HepG2 (cell line): ENCODE measurements around the gene CYP2W1. TPM values are rescaled to one million over a fixed set of nuclear protein-coding genes. Genes with fewer than 3 reads are reported as not detected.

ENCODE experiments used
- ATAC-seq: fragments of 200-7000 bp; cut with Tn5 transposase; 3 replicates; pipeline ENCODE4 v1.9.1; 2020; ENCODE audit warnings: mild to moderate bottlenecking, moderate library complexity
- BruUV-seq: library from RNA; stranded (reverse); fragments of 400-500 nt; replicated peaks from 2 replicates; lab custom pipeline; 2021; lab: Mats Ljungman, UMichigan
- CTCF ChIA-PET: fragments of 300-600 bp; formaldehyde crosslinking; extraction: SDS; loops from one replicate; lab custom pipeline; 2021; ENCODE audit warnings: low total read pairs, inconsistent platforms, low intra/inter-chr PET ratio; lab: Yijun Ruan, JAX
- POLR2A ChIA-PET: fragments of 350-600 bp; sonication (Branson Sonifier 250); formaldehyde crosslinking; loops from one replicate; lab custom pipeline; 2020; ENCODE audit warnings: antibody characterized with exemption, inconsistent platforms; lab: Yijun Ruan, JAX
- DNase-seq: peaks from one replicate; pipeline ENCODE4 v3.0.0-alpha.2; 2015; ENCODE audit warnings: low spot score
- FAIRE-seq: peaks from 3 replicates; lab custom pipeline; 2011; peaks lifted over from hg19 to GRCh38; lab: Jason Lieb, UNC
- H2AFZ ChIP-seq: one replicate; pipeline ENCODE4 v1.6.1; 2011; ENCODE audit warnings: low read length, inconsistent platforms
- H3K27ac ChIP-seq: fragments of 300-600 bp; 3 replicates; pipeline ENCODE4 v1.8.0; 2011; ENCODE audit warnings: mixed run types, mild to moderate bottlenecking, mixed read lengths, low read length, inconsistent platforms; ENCODE audit not compliant: insufficient read depth; ENCODE audit errors: extremely low read length
- H3K27me3 ChIP-seq, 2 experiments: fragments of 200-600 bp in 1 of 2; 2 replicates in 1 of 2; 3 replicates in 1 of 2; pipeline versions ENCODE4 v1.6.0 to v1.8.0; 2011; ENCODE audit warnings: low read length in 2 of 2, mild to moderate bottlenecking in 2 of 2, moderate library complexity in 2 of 2, inconsistent platforms in 1 of 2; ENCODE audit not compliant: insufficient read depth in 2 of 2, control insufficient read depth in 1 of 2
- H3K36me3 ChIP-seq, 2 experiments: fragments of 200-600 bp in 1 of 2; replicated peaks in 1 of 2; 2 replicates in 1 of 2; 3 replicates in 1 of 2; pipeline versions ENCODE4 v1.5.1 to v1.8.0; 2011; ENCODE audit warnings: low read length in 2 of 2, inconsistent platforms in 1 of 2; ENCODE audit not compliant: insufficient read depth in 2 of 2, control insufficient read depth in 1 of 2
- H3K4me1 ChIP-seq: 2 replicates; pipeline ENCODE4 v1.5.1; 2012; ENCODE audit warnings: low read length, inconsistent platforms; ENCODE audit not compliant: insufficient read depth
- H3K4me2 ChIP-seq: 2 replicates; pipeline ENCODE4 v1.6.0; 2011; ENCODE audit warnings: low read depth, low read length, inconsistent platforms
- H3K4me3 ChIP-seq, 3 experiments: fragments of 200-600 bp in 1 of 3; sonication (generic), shearing (Covaris generic) in 1 of 3; replicated peaks in 1 of 3; 2 replicates each; pipeline ENCODE4 v1.5.1; 2011 to 2016; ENCODE audit warnings: low read length in 3 of 3, inconsistent platforms in 2 of 3, low read depth in 2 of 3, mild to moderate bottlenecking in 2 of 3, control low read depth in 1 of 3, mixed read lengths in 1 of 3; ENCODE audit not compliant: insufficient read depth in 1 of 3
- H3K79me2 ChIP-seq: one replicate; pipeline ENCODE4 v1.6.1; 2011; ENCODE audit warnings: low read length, inconsistent platforms; ENCODE audit not compliant: insufficient read depth
- H3K9ac ChIP-seq: 2 replicates; pipeline ENCODE4 v1.6.0; 2011; ENCODE audit warnings: mild to moderate bottlenecking, low read depth, low read length, inconsistent platforms; ENCODE audit not compliant: insufficient read depth
- H3K9me3 ChIP-seq: 2 replicates; pipeline ENCODE4 v1.5.1; 2012; ENCODE audit warnings: mild to moderate bottlenecking, low read length
- H4K20me1 ChIP-seq: 2 replicates; pipeline ENCODE4 v1.6.0; 2011; ENCODE audit warnings: inconsistent platforms, mild to moderate bottlenecking, low read length, moderate library complexity; ENCODE audit not compliant: insufficient read depth
- FOXA1 ChIP-seq, 2 experiments: fragments of 450-650 bp in 1 of 2; sonication (generic) in 1 of 2; formaldehyde crosslinking in 1 of 2; IDR thresholded peaks; 2 replicates each; pipeline versions ENCODE4 v1.4.0 to v1.6.1; 2016 to 2020; ENCODE audit warnings: missing genetic modification reagents in 1 of 2
- GPN1 ChIP-seq: sonication (generic); formaldehyde crosslinking; IDR thresholded peaks from 2 replicates; pipeline ENCODE4 v1.5.1; 2020; ENCODE audit warnings: missing genetic modification reagents, borderline replicate concordance
- GZF1 ChIP-seq: sonication (generic); formaldehyde crosslinking; IDR thresholded peaks from 2 replicates; pipeline ENCODE4 v1.5.1; 2020; ENCODE audit warnings: mild to moderate bottlenecking, missing genetic modification reagents
- KLF16 ChIP-seq, 2 experiments: sonication (generic) in 1 of 2; formaldehyde crosslinking in 1 of 2; IDR thresholded peaks; 2 replicates each; pipeline versions ENCODE4 v1.6.1 to v1.8.0; 2016 to 2023; ENCODE audit warnings: missing genetic modification reagents in 2 of 2, missing compliant biosample characterization in 1 of 2
- SMARCC2 ChIP-seq: fragments of 450-650 bp; IDR thresholded peaks from 2 replicates; pipeline ENCODE4 v1.6.1; 2017; ENCODE audit warnings: antibody characterized with exemption, mild to moderate bottlenecking
- SP140L ChIP-seq: sonication (generic); formaldehyde crosslinking; IDR thresholded peaks from 2 replicates; pipeline ENCODE4 v1.4.0; 2020; ENCODE audit warnings: missing genetic modification reagents, borderline replicate concordance
- ZBTB33 ChIP-seq: sonication (generic); formaldehyde crosslinking; IDR thresholded peaks from 2 replicates; pipeline ENCODE4 v1.4.0; 2020; ENCODE audit warnings: missing genetic modification reagents
- ZKSCAN1 ChIP-seq: fragments of 150-350 bp; IDR thresholded peaks from 2 replicates; pipeline ENCODE4 v1.6.1; 2014; ENCODE audit warnings: low read length
- ZNF367 ChIP-seq: sonication (generic); formaldehyde crosslinking; IDR thresholded peaks from 2 replicates; pipeline ENCODE4 v1.4.0; 2020; ENCODE audit warnings: missing genetic modification reagents, borderline replicate concordance
- ZSCAN22 ChIP-seq: sonication (generic); formaldehyde crosslinking; IDR thresholded peaks from 2 replicates; pipeline ENCODE4 v1.4.0; 2020; ENCODE audit warnings: mild to moderate bottlenecking, missing genetic modification reagents
- ZZZ3 ChIP-seq: sonication (generic); formaldehyde crosslinking; IDR thresholded peaks from 2 replicates; pipeline ENCODE4 v1.4.0; 2020; ENCODE audit warnings: missing genetic modification reagents, mild to moderate bottlenecking, borderline replicate concordance
- WGBS: methylation state at CpG from one replicate; pipeline ENCODE4 v1.1.6; 2017; ENCODE audit warnings: low lambda C conversion rate; 5-methylcytosine and 5-hydroxymethylcytosine counted together
- in situ Hi-C: cut with HindIII; loops from 2 replicates; pipeline ENCODE4 v1.10.0; 2017; ENCODE audit warnings: low pct_unique_long_range_greater_than_20kb; ENCODE audit not compliant: extremely low pct_ligation_motif_present
- intact Hi-C: fragments of 100-400 bp; cut with micrococcal nuclease; formaldehyde crosslinking; loops from one replicate; pipeline ENCODE4 v1.10.0; 2022; ENCODE audit not compliant: unreplicated experiment
- polyA plus RNA-seq, 8 experiments: library from polyadenylated mRNA; depleted of rRNA in 3 of 8; stranded (reverse) in 7 of 8; unstranded in 1 of 8; fragments of >200 nt; fragmentation: Illumina TruSeq in 4 of 8; extraction: Trizol in 4 of 8; gene quantifications; 2 replicates each; pipeline versions ENCODE4 v1.2.1 to v1.2.3, GENCODE V29; 2011 to 2016; ENCODE audit warnings: low read depth in 4 of 8, missing spikeins in 1 of 8, mixed read lengths in 1 of 8; ENCODE audit not compliant: insufficient read depth in 1 of 8
- total RNA-seq, 5 experiments: library from RNA; depleted of rRNA; stranded (reverse); fragments of >200 nt; fragmentation: Illumina TruSeq; extraction: Trizol; gene quantifications; 2 replicates each; pipeline ENCODE4 v1.2.3, GENCODE V29; 2016; ENCODE audit warnings: low read depth in 1 of 5
- TF ChIP-seq, protein P1 (sequence below): IDR thresholded peaks from 2 replicates; pipeline ENCODE4 v1.6.1; 2016; ENCODE audit warnings: missing compliant biosample characterization, missing genetic modification reagents, borderline replicate concordance

The CYP2W1 gene
- total and polyA plus RNA-seq, 2 of the 13 experiments (the other 11 are each of a cell fraction or from before 2014, with no cell fraction given), result 19.5 to 31.7 TPM

- peaks cover 35% of the 10 kb centered on the region for H3K4me1 ChIP-seq
- no peak overlapping the region for H3K9ac ChIP-seq
- H3K4me2 ChIP-seq, result no peak overlapping the region
- FAIRE-seq (no peak), ATAC-seq (no peak), DNase-seq (no peak)
- 93% methylated on average over 7 of the region's 28 CpGs for WGBS
- in situ Hi-C loops, result loop anchor here (5.0 kb wide), 2 partner anchors 73 to 183 kb away; no protein-coding TSS in a partner anchor
- no TSS peak for BruUV-seq
- intact Hi-C loops, result loop anchor here (5.0 kb wide), 1 partner anchor 53 kb away; no protein-coding TSS in a partner anchor
- no peaks in the 10 kb centered on the region for H3K9me3 ChIP-seq
- H3K4me3 ChIP-seq, result no peak overlapping the region
- TF ChIP-seq SMARCC2 (no peak), ZNF367 (CRISPR knock-in tag) (no peak), GZF1 (no peak), FOXA1 (IDR thresholded peaks at IDR 0.05) (no peak), FOXA1 (CRISPR knock-in tag; IDR thresholded peaks at IDR 0.05) (no peak), ZBTB33 (CRISPR knock-in tag) (no peak), ZZZ3 (CRISPR knock-in tag) (no peak), ZKSCAN1 (no peak), SP140L (CRISPR knock-in tag) (no peak), GPN1 (CRISPR knock-in tag) (no peak), ZSCAN22 (CRISPR knock-in tag) (no peak), KLF16 (CRISPR knock-in tag; IDR thresholded peaks at IDR 0.05) (no peak)
- TF ChIP-seq, protein P1, sequence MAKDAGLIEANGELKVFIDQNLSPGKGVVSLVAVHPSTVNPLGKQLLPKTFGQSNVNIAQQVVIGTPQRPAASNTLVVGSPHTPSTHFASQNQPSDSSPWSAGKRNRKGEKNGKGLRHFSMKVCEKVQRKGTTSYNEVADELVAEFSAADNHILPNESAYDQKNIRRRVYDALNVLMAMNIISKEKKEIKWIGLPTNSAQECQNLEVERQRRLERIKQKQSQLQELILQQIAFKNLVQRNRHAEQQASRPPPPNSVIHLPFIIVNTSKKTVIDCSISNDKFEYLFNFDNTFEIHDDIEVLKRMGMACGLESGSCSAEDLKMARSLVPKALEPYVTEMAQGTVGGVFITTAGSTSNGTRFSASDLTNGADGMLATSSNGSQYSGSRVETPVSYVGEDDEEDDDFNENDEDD (CRISPR knock-in tag), result no peak
- CTCF ChIA-PET, result interaction anchor here (4.4 kb wide), 1 partner anchor 71 kb away, joined by 65 read pairs; no protein-coding TSS in a partner anchor
- H3K27me3 ChIP-seq, result no peaks in the 10 kb centered on the region
- H3K36me3 ChIP-seq, result peaks cover 0 to 1% of the 10 kb centered on the region in 2 experiments; a peak in 1 of 5 replicates
- POLR2A ChIA-PET, result interaction anchor here (3.3 to 5.2 kb wide), 2 partner anchors 19 to 71 kb away, joined by 45 to 292 read pairs; partner anchors contain the start of gene COX19
- no peak overlapping the region for H2AFZ ChIP-seq
- H3K27ac ChIP-seq, result no peak overlapping the region
- no peaks in the 10 kb centered on the region for H4K20me1 ChIP-seq
- H3K79me2 ChIP-seq, result no peaks in the 10 kb centered on the region
Measured at GRCh38 chr7:994592-995308, 11.8 kb downstream of the CYP2W1 start.
